HG03045 (cell line): Measurements from ENCODE around the gene BCL2A1.
"Not testable (repeated sequence)": the region's sequence is repeated elsewhere in the genome, so short reads cannot be mapped to it uniquely, and the experiment has no call there.

Experiments used
- ATAC-seq: cut with Tn5 transposase; IDR thresholded peaks from one replicate; pipeline ENCODE4 v1.9.1; 2021; ENCODE audit warnings: mild to moderate bottlenecking, moderate library complexity; ENCODE audit not compliant: unreplicated experiment

The BCL2A1 gene

GRCh38 chr15:79962178-79962577 is 8.8 kb downstream of the BCL2A1 start:
- no peak for ATAC-seq

- no peak for ATAC-seq
Observed at GRCh38 chr15:79960502-79961212, 10.3 kb downstream of the BCL2A1 start.

- no peak for ATAC-seq
Observed at GRCh38 chr15:79957741-79958140, 13.3 kb downstream of the BCL2A1 start.

GRCh38 chr15:79956354-79956939 is 14.5 kb downstream of the BCL2A1 start:
- ATAC-seq, result no peak

GRCh38 chr15:79954661-79955060 is 16.3 kb downstream of the BCL2A1 start:
- no peak for ATAC-seq

DNA sequence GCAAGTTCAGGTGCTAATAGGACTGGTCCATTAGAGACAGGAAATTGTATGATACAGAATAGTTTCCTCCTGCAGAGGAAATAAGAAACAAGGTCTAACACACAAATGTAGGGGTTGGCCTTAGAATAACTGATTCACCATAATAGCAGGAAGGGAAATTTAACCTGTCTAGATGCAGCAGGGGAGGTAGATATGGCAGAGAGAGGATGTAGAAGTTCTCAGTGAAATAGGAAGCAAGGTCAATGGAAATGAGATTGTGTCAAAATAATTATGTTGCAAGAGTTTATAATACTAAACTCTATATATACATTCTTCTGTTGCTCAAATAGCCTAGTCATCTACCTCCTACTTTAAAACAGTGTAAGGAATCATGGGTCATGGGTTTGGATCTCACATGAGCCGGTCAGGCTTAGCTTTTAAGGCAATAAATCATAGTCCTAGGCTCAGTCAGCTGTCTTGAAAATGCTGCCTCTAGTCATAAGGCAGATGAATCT is 17.0 kb downstream of the BCL2A1 start:
- ATAC-seq, result no peak

DNA sequence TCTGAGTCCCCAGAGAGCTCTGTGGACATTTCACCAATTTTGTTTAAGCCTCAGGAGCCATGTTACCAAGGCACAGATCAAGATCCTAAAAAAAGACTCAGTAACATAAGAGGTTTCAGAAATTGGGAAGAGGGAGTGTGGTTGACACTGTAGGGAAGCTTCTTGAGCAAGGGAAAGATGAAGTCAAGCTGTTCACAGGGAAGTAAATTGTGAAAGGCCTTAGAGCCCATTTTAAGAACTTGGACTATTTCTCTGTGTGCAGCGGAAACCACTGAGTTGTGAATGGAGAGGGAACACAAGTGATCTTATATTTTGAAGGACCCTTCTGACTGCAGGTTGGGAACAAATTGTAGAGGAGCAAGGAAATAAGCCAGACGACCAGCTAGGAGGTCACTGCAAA is 18.7 kb downstream of the BCL2A1 start:
- no peak for ATAC-seq

GRCh38 chr15:79950247-79950646 is 20.7 kb downstream of the BCL2A1 start:
- no peak for ATAC-seq

GRCh38 chr15:79948761-79949160 is 22.2 kb downstream of the BCL2A1 start:
- ATAC-seq, result no peak

DNA sequence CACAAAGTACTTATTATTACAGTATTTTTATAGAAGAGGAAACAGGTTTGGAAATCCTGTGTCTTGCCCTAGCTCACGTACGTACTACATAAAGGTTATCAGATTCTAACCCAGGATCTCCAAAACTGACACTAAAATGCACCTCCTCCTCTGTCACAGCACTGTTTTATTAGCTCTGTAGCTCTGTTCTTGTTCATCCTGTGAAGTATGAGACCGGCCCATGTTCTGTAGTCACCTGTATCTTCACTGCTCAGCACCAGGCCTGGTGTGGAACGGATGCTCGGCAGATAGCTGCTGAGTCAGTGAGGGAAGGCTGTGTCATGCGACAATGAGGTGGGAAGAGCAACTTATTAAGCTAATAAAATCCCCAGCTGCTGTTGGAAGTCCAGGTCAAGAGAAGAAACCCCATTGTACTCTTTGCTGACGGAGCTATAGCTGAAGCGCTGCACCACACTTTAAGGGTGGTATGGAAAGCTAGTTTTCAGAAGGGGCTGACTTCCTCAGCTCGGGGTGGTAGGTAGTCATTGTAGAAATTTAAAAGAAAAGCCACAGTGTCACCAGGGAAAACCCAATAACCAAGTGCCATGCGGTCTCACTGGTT is 22.8 kb downstream of the BCL2A1 start:
- no peak for ATAC-seq

GRCh38 chr15:79947009-79947408 is 24.0 kb downstream of the BCL2A1 start:
- no peak for ATAC-seq

GRCh38 chr15:79944622-79945021 is 26.4 kb downstream of the BCL2A1 start:
- ATAC-seq, result no peak

- ATAC-seq, result no peak
Observed at GRCh38 chr15:79943820-79944219, 27.2 kb downstream of the BCL2A1 start.

DNA sequence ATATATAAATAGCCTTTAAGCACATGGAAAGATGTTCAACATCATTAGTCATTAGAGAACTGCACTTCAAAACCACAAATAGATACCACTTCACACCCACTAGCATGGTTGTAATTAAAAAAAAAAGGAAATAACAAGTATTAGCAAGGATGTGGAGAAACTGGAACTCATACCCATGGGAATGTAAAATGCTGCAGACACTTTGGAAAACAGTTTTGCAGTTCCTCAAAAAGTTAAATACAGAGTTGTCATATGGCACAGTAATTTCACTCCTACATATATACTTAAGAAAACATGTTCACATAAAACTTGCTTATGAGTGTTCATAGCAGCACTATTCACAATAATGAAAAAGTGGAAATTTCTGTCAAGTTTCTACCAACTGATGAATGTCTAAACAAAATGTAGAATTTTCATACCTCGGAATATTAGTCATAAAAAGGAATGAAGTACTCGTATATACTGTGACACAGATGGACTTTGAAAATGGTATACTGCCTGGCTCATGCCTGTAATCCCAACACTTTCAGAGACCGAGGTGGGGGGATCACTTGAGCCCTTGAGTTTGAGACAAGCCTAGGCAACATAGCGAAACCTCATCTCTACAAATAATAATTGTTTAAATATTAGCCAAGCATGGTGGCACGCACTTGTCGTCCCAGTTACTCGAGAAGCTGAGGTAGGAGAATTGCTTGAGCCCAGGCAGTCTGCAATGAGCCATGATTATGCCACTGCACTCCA is 28.1 kb downstream of the BCL2A1 start:
- no peak for ATAC-seq

DNA sequence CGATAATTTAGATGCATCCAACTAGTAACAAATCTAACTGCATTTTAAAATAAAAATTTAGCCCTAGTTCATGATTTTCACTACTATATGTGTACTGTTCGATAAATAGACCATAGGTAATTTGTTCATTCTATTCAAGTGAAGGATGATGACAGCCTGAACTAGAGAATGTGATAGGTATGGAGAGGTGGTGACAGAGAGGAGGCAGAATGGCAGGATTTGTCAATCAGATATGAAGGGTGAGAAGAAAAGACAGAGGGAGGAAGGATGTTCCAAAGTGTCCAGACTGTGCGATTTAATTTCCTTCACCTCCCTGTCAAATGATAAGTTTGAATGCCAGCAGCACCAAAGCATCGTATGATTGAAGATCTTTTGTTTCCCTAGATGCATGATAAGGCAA is 31.6 kb downstream of the BCL2A1 start:
- ATAC-seq, result no peak

GRCh38 chr15:79938143-79938542 is 32.9 kb downstream of the BCL2A1 start:
- no peak for ATAC-seq

DNA sequence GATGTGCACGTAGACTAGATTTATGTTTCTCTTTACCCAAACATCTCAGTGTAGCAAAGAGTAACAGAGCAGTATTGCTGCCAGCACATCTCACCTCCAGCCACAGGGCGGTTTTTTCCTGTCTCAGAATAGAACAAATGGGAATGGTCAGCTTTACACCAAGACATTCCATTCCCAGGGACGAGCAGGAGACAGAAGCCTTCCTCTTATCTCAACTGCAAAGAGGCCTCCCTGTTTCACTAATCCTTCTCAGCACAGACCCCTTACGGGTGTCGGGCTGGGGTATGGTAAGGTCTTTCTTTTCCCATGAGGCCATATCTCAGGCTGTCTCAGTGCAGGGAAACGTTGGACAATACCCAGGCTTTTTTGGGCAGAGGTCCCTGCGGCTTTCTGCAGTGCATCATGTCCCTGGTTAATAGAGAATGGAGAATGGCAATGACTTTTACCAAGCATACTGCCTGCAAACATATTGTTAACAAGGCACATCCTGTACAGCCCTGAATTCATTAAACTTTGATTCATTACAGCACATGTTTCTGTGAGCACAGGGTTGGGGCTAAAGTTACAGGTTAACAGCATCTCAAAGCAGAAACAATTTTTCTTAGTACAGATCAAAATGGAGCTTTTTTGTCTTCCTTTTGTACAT is 35.3 kb downstream of the BCL2A1 start:
- ATAC-seq, result not testable (repeated sequence)

- no peak for ATAC-seq
Observed at GRCh38 chr15:79933231-79933630, 37.8 kb downstream of the BCL2A1 start.

GRCh38 chr15:79932447-79932846 is 38.5 kb downstream of the BCL2A1 start:
- no peak for ATAC-seq

DNA sequence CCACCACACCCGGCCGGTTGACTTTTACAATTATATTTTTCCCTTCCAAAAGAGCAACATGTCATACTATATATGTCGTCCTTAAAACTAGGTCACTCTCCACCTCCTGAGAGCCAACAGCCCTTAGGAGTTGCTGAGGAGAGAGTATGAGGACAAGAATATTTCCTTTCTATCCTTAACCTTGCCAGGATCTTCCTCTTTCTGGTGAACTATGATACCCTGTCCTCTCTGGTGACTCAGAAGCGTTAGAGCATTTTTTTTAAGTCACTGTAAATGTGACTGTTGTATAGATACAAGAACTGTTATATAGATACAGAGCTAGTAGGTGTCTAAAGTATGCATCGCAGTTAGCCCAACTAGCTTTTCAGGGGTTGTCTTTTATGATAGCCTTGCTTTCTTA is 40.5 kb downstream of the BCL2A1 start:
- ATAC-seq, result no peak

DNA sequence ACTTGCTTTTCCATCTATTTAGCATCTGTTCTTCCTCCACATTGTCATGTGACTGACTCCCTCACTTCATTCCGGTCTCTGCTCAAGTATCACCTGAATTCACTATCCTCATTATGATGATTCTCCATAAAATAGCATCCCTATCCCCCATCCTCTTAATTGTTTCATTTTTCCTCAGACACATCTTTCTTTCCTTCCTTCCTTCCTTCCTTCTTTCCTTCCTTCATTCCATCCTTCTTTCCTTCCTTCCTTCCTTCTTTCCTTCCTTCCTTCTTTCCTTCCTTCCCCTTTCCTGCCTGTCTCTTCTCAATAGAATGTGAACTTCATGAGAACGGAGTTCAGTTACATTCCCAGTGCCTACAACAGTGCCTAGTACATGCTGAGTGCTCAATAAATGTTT is 41.6 kb downstream of the BCL2A1 start:
- no peak for ATAC-seq
